WTC11 (cell line): ENCODE measurements around the gene RFLNA. TPM values are rescaled to one million over a fixed set of nuclear protein-coding genes. Genes with fewer than 3 reads are reported as not detected.

Experiments
- ATAC-seq: fragments of 200-7000 bp; cut with Tn5 transposase; 2 replicates; pipeline ENCODE4 v1.10.0; 2021; ENCODE audit warnings: mild to moderate bottlenecking, moderate library complexity
- CTCF ChIA-PET: fragments of 300-600 bp; sonication (Branson Sonifier 250); formaldehyde crosslinking; loops from one replicate; lab custom pipeline; 2021; ENCODE audit warnings: antibody characterized with exemption; lab: Charles Lee
- POLR2A ChIA-PET: fragments of 350-600 bp; sonication (Branson Sonifier 250); formaldehyde crosslinking; loops from one replicate; lab custom pipeline; 2021; ENCODE audit warnings: antibody characterized with exemption; lab: Charles Lee
- DNase-seq: peaks from one replicate; pipeline ENCODE4 v3.0.0; 2021; ENCODE audit warnings: low spot score
- H3K27ac Mint-ChIP-seq: 2 replicates; pipeline ENCODE4 v1.8.0; 2021; ENCODE audit warnings: mixed read lengths
- H3K27me3 Mint-ChIP-seq: 2 replicates; pipeline ENCODE4 v1.8.0; 2021; ENCODE audit warnings: low read depth, mild to moderate bottlenecking, moderate library complexity, mixed read lengths
- H3K36me3 Mint-ChIP-seq: 2 replicates; pipeline ENCODE4 v1.8.0; 2021; ENCODE audit warnings: mixed read lengths
- H3K4me1 Mint-ChIP-seq: 2 replicates; pipeline ENCODE4 v1.8.0; 2022; ENCODE audit warnings: mixed read lengths
- H3K4me3 Mint-ChIP-seq: 2 replicates; pipeline ENCODE4 v1.8.0; 2021; ENCODE audit warnings: mild to moderate bottlenecking, moderate library complexity, mixed read lengths
- H3K9me3 Mint-ChIP-seq: 2 replicates; pipeline ENCODE4 v1.8.0; 2021; ENCODE audit warnings: mixed read lengths
- AFF4 ChIP-seq: sonication (generic); formaldehyde crosslinking; IDR thresholded peaks from 2 replicates; pipeline ENCODE4 v1.8.1; 2023; ENCODE audit warnings: mild to moderate bottlenecking, missing genetic modification reagents, borderline replicate concordance
- CBFB ChIP-seq: sonication (generic); formaldehyde crosslinking; IDR thresholded peaks from 2 replicates; pipeline ENCODE4 v1.8.1; 2022; ENCODE audit warnings: mild to moderate bottlenecking, low read depth, missing genetic modification reagents
- ETV6 ChIP-seq: sonication (generic); formaldehyde crosslinking; IDR thresholded peaks from 2 replicates; pipeline ENCODE4 v1.8.1; 2022; ENCODE audit warnings: mild to moderate bottlenecking, missing genetic modification reagents
- FOXK1 ChIP-seq: sonication (generic); formaldehyde crosslinking; IDR thresholded peaks from 2 replicates; pipeline ENCODE4 v1.8.0; 2022; ENCODE audit warnings: mild to moderate bottlenecking, moderate library complexity, missing genetic modification reagents
- FOXP4 ChIP-seq: sonication (generic); formaldehyde crosslinking; IDR thresholded peaks from 2 replicates; pipeline ENCODE4 v1.8.0; 2022; ENCODE audit warnings: mild to moderate bottlenecking, missing genetic modification reagents
- GTF2I ChIP-seq: fragments of 250-450 bp; sonication (Bioruptor Pico); conservative IDR thresholded peaks from 2 replicates; pipeline ENCODE4 v1.4.0; 2021; ENCODE audit warnings: mild to moderate bottlenecking
- IRF1 ChIP-seq: sonication (generic); formaldehyde crosslinking; IDR thresholded peaks from 2 replicates; pipeline ENCODE4 v1.8.0; 2023; ENCODE audit warnings: missing genetic modification reagents
- JAZF1 ChIP-seq: fragments of 250-450 bp; sonication (Bioruptor Pico); IDR thresholded peaks from 2 replicates; pipeline ENCODE4 v1.9.0; 2021; ENCODE audit warnings: moderate library complexity, mild to moderate bottlenecking, inconsistent platforms
- MXD4 ChIP-seq: fragments of 250-450 bp; sonication (Bioruptor Pico); IDR thresholded peaks from 2 replicates; pipeline ENCODE4 v1.8.0; 2021; ENCODE audit warnings: mild to moderate bottlenecking, moderate library complexity, borderline replicate concordance
- PRDM15 ChIP-seq: sonication (generic); formaldehyde crosslinking; IDR thresholded peaks from 2 replicates; pipeline ENCODE4 v1.8.0; 2022; ENCODE audit warnings: missing genetic modification reagents
- USF1 ChIP-seq: sonication (generic); formaldehyde crosslinking; IDR thresholded peaks from 2 replicates; pipeline ENCODE4 v1.8.0; 2022; ENCODE audit warnings: mild to moderate bottlenecking, missing genetic modification reagents
- USF2 ChIP-seq: sonication (generic); formaldehyde crosslinking; IDR thresholded peaks from 2 replicates; pipeline ENCODE4 v1.8.1; 2023; ENCODE audit warnings: mild to moderate bottlenecking, missing genetic modification reagents, moderate library complexity
- total RNA-seq: library from RNA; stranded (reverse); gene quantifications from 3 replicates; pipeline ENCODE4 v1.2.3, GENCODE V29; 2021

Gene RFLNA
- total RNA-seq, 1 experiment from 2014 or later, result 6.3 TPM

GRCh38 chr12:124317400-124317799 is 22.5 kb downstream of the RFLNA start (continued):
- no peak for TF ChIP-seq USF1 (CRISPR knock-in tag)
- no peak for TF ChIP-seq ETV6 (CRISPR knock-in tag)
- no peak for TF ChIP-seq MXD4 (CRISPR knock-in tag)

- ChIA-PET POLR2A (interaction anchor here (0.6 to 1.4 kb wide), 3 partner anchors 14 to 265 kb away, joined by 3 to 5 read pairs (median 3); no protein-coding TSS in a partner anchor), CTCF (interaction anchor here (0.5 to 3.3 kb wide), 10 partner anchors 15 to 453 kb away, joined by 3 to 40 read pairs (median 5); no protein-coding TSS in a partner anchor)
- Mint-ChIP-seq H3K36me3 (peaks cover 13% of the 10 kb centered on the region), H3K4me3 (peak overlapping the region; percentile 4), H3K4me1 (peaks cover 46% of the 10 kb centered on the region), H3K9me3 (peaks cover under 1% of the 10 kb centered on the region), H3K27ac (peak overlapping the region; percentile 90), H3K27me3 (peaks cover under 1% of the 10 kb centered on the region)
- TF ChIP-seq CBFB (CRISPR knock-in tag) (0 out of 2 replicates have a peak, but pooled peaks have one; percentile 52), FOXP4 (CRISPR knock-in tag) (peak; percentile 43; the same call in 1 of the 2 replicates), USF2 (CRISPR knock-in tag) (0 out of 2 replicates have a peak, but pooled peaks have one; percentile 8), FOXK1 (CRISPR knock-in tag) (0 out of 2 replicates have a peak, but pooled peaks have one; percentile 38), AFF4 (CRISPR knock-in tag) (no peak), IRF1 (CRISPR knock-in tag) (no peak), PRDM15 (CRISPR knock-in tag) (peak; percentile 51), JAZF1 (CRISPR knock-in tag) (no peak), GTF2I (CRISPR knock-in tag) (peak; percentile 77; the same call in 1 of the 2 replicates)
- ATAC-seq, result peak; percentile 13
- DNase-seq, result peak; percentile 46
Observed at GRCh38 chr12:124318278-124319020, 23.6 kb downstream of the RFLNA start.
